OCI-LY3 (cell line): Measurements from ENCODE around the gene TMEM150B.

ENCODE experiments used
- H2AFZ ChIP-seq: fragments of 200-600, 300-600 bp; shearing (Covaris generic); 2 replicates; pipeline ENCODE4 v1.6.0; 2014; ENCODE audit warnings: antibody characterized with exemption, low read depth, low read length
- H3K27ac ChIP-seq: fragments of 200-600, 300-600 bp; sonication (generic); 2 replicates; pipeline ENCODE4 v1.5.1; 2014; ENCODE audit warnings: mild to moderate bottlenecking, low read length, moderate library complexity, mixed read lengths
- H3K27me3 ChIP-seq: fragments of 200-600, 300-600 bp; sonication (generic); 2 replicates; pipeline ENCODE4 v1.6.1; 2014; ENCODE audit warnings: low read depth, low read length, mixed read lengths
- H3K36me3 ChIP-seq: fragments of 200-600, 300-600 bp; sonication (generic); replicated peaks from 2 replicates; pipeline ENCODE3; 2014; ENCODE audit warnings: low read depth, low read length, mixed read lengths
- H3K4me1 ChIP-seq: fragments of 300-600, 200-600 bp; sonication (generic); 2 replicates; pipeline ENCODE4 v1.6.1; 2014; ENCODE audit warnings: low read length, mixed read lengths
- H3K4me2 ChIP-seq: fragments of 200-600, 300-600 bp; sonication (generic); 2 replicates; pipeline ENCODE4 v1.6.1; 2014; ENCODE audit warnings: low read length, mixed read lengths
- H3K4me3 ChIP-seq: fragments of 300-600, 200-600 bp; sonication (generic); 2 replicates; pipeline ENCODE4 v1.5.1; 2014; ENCODE audit warnings: antibody characterized with exemption, mild to moderate bottlenecking, low read length, moderate library complexity
- H3K79me2 ChIP-seq: fragments of 300-600, 200-600 bp; shearing (Covaris generic); 2 replicates; pipeline ENCODE4 v1.6.1; 2014; ENCODE audit warnings: mild to moderate bottlenecking, low read length, mixed read lengths
- H3K9ac ChIP-seq: fragments of 300-600, 200-600 bp; shearing (Covaris generic); 2 replicates; pipeline ENCODE4 v1.6.0; 2014; ENCODE audit warnings: mild to moderate bottlenecking, low read length, moderate library complexity
- H3K9me3 ChIP-seq: fragments of 200-600, 300-600 bp; shearing (Covaris generic); 2 replicates; pipeline ENCODE4 v1.6.1; 2014; ENCODE audit warnings: low read length, mixed read lengths; ENCODE audit not compliant: insufficient read depth
- H4K20me1 ChIP-seq: fragments of 200-600, 300-600 bp; sonication (generic); 2 replicates; pipeline ENCODE4 v1.6.1; 2016; ENCODE audit warnings: low read length, mixed read lengths; ENCODE audit not compliant: insufficient read depth
- EZH2phosphoT487 ChIP-seq: fragments of 200-600 bp; shearing (Covaris generic); IDR thresholded peaks from 2 replicates; pipeline ENCODE4 v1.6.1; 2018; ENCODE audit warnings: antibody characterized with exemption, mixed run types, low read depth
- TF ChIP-seq, protein P1 (sequence below): fragments of 200-600, 300-600 bp; sonication (generic); IDR thresholded peaks from 2 replicates; pipeline ENCODE4 v1.5.1; 2014; ENCODE audit warnings: antibody characterized with exemption, low read length, low read depth

Gene TMEM150B

DNA sequence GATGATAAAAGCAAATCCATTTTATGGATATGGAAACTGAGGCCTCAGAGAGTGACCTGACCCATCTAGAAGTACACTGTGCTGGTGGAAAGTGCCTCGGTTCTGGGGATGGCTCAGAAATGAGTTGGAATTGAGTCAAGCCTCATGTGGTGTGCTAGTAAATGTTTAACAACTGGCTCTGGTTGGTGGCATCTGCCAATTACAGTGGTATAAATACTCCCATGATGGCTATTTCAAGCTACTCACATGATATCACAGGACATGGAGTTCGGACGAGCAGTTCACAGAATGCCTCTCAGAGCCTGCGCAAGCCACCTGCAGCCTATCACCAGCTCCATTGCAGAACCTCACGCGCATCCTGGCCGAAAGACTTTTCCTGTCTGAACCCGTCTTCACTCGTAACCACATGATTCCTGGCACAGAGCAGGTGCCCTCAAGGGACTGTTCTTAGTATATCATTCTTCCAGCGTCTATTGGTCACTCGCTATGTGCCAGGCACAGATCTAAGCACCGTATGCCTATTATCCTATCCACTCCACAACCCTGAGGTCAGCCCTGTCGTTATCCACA lies 9.1 kb downstream of the TMEM150B start:
- Histone ChIP-seq H3K36me3 (no peaks in the 10 kb centered on the region), H3K4me2 (no peak overlapping the region), H3K9ac (no peak overlapping the region), H3K4me3 (no peak overlapping the region), H3K4me1 (no peaks in the 10 kb centered on the region), H3K27me3 (no peaks in the 10 kb centered on the region), H3K79me2 (no peaks in the 10 kb centered on the region), H3K27ac (no peak overlapping the region), H2AFZ (no peak overlapping the region), H3K9me3 (no peaks in the 10 kb centered on the region), H4K20me1 (no peaks in the 10 kb centered on the region)
- TF ChIP-seq EZH2phosphoT487: no peak
- TF ChIP-seq, protein P1, sequence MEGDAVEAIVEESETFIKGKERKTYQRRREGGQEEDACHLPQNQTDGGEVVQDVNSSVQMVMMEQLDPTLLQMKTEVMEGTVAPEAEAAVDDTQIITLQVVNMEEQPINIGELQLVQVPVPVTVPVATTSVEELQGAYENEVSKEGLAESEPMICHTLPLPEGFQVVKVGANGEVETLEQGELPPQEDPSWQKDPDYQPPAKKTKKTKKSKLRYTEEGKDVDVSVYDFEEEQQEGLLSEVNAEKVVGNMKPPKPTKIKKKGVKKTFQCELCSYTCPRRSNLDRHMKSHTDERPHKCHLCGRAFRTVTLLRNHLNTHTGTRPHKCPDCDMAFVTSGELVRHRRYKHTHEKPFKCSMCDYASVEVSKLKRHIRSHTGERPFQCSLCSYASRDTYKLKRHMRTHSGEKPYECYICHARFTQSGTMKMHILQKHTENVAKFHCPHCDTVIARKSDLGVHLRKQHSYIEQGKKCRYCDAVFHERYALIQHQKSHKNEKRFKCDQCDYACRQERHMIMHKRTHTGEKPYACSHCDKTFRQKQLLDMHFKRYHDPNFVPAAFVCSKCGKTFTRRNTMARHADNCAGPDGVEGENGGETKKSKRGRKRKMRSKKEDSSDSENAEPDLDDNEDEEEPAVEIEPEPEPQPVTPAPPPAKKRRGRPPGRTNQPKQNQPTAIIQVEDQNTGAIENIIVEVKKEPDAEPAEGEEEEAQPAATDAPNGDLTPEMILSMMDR: no peak

- no peak overlapping the region for H3K9ac ChIP-seq
- H3K79me2 ChIP-seq: no peaks in the 10 kb centered on the region
- H4K20me1 ChIP-seq: no peaks in the 10 kb centered on the region
- no peaks in the 10 kb centered on the region for H3K9me3 ChIP-seq
- H3K27ac ChIP-seq: no peak overlapping the region
- no peaks in the 10 kb centered on the region for H3K36me3 ChIP-seq
- H3K4me3 ChIP-seq: no peak overlapping the region
- no peak overlapping the region for H3K4me2 ChIP-seq
- H2AFZ ChIP-seq: no peak overlapping the region
- no peaks in the 10 kb centered on the region for H3K4me1 ChIP-seq
- no peak for TF ChIP-seq EZH2phosphoT487
- TF ChIP-seq, protein P1: no peak
- no peaks in the 10 kb centered on the region for H3K27me3 ChIP-seq
These were observed 10.7 kb downstream of the TMEM150B start for GRCh38 chr19:55314396-55314795.

DNA sequence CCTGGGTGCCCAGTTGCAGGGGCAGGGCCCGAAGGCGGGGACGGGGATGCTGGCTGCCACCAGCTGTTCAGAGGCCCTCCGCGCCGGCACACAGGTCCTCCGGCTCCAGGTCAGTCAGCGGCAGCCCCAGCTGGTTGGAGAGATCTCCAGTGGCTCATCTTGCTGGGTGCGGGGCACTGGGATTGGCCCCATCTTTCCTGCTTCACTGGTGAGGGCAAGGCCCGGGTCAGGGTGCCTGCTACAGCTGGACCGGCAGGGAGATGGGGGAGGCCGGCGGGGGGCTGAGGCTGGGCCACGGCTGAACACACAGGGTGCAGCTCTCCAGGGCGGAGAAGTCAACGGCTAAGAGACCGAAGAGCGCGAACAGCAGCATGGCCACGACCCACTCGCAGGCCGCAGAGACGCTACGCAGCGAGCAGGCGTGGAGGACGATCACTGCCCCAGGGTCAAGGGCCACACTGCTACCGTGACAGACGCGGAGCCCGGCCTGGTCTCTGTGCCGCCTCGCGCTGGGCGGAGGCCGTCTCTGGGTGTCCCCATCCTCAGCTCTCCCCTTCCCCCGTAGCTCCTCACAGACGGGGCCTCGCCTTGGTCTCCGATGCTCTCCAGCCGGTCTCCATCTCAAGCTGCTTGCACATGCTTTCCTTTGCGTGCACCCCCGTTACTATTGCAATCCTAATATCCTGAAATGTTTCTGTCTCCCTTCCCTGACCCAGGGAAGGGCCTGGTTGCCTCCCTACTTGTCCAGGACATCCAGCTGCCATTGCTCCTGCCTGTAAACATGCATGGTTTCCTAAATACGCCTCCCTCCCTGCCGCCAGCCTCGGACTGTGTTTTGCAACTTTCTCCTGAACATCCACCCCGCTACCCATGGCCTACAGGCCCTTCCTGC lies 12.3 kb downstream of the TMEM150B start:
- Histone ChIP-seq H3K27ac (no peak overlapping the region), H3K36me3 (no peaks in the 10 kb centered on the region), H3K9me3 (no peaks in the 10 kb centered on the region), H3K4me2 (no peak overlapping the region), H3K79me2 (no peaks in the 10 kb centered on the region), H4K20me1 (no peaks in the 10 kb centered on the region), H3K27me3 (no peaks in the 10 kb centered on the region), H3K4me3 (no peak overlapping the region), H3K4me1 (no peaks in the 10 kb centered on the region), H2AFZ (no peak overlapping the region), H3K9ac (no peak overlapping the region)
- TF ChIP-seq, protein P1: no peak

GRCh38 chr19:55311797-55312196 lies 13.3 kb downstream of the TMEM150B start:
- Histone ChIP-seq H3K4me3 (no peak overlapping the region), H3K4me2 (no peak overlapping the region), H3K79me2 (no peaks in the 10 kb centered on the region), H3K36me3 (no peaks in the 10 kb centered on the region), H4K20me1 (no peaks in the 10 kb centered on the region), H3K4me1 (no peaks in the 10 kb centered on the region), H3K9ac (no peak overlapping the region), H2AFZ (no peak overlapping the region), H3K27ac (no peak overlapping the region), H3K27me3 (no peaks in the 10 kb centered on the region), H3K9me3 (no peaks in the 10 kb centered on the region)
- TF ChIP-seq, protein P1: no peak
- no peak for TF ChIP-seq EZH2phosphoT487
